HCT116 (cell line): Measurements from ENCODE around the gene CYP26B1.

Experiments used
- CEBPB ChIP-seq: IDR thresholded peaks from 2 replicates; pipeline ENCODE4 v1.6.1; 2012; ENCODE audit warnings: low read depth
- CTCF ChIP-seq, 3 experiments: fragments of 200-600 bp in 1 of 3; sonication (generic) in 1 of 3; IDR thresholded peaks in 2 of 3; conservative IDR thresholded peaks in 1 of 3; 2 replicates each; pipeline ENCODE4 v1.5.1; 2012 to 2017; ENCODE audit warnings: low read depth in 2 of 3, low read length in 2 of 3, antibody characterized with exemption in 1 of 3, borderline replicate concordance in 1 of 3, control low read depth in 1 of 3, mild to moderate bottlenecking in 1 of 3, mixed read lengths in 1 of 3, mixed run types in 1 of 3, moderate library complexity in 1 of 3; ENCODE audit not compliant: insufficient read depth in 1 of 3
- EGR1 ChIP-seq: IDR thresholded peaks from 2 replicates; pipeline ENCODE4 v1.6.1; 2012; ENCODE audit warnings: low read depth
- MAX ChIP-seq: IDR thresholded peaks from 2 replicates; pipeline ENCODE4 v1.6.1; 2012
- POLR2A ChIP-seq: IDR thresholded peaks from 2 replicates; pipeline ENCODE4 v1.7.0; 2011; ENCODE audit warnings: borderline replicate concordance; ENCODE audit not compliant: insufficient read depth, insufficient read length; ENCODE audit errors: extremely low read depth
- POLR2AphosphoS5 ChIP-seq: IDR thresholded peaks from 2 replicates; pipeline ENCODE4 v1.6.1; 2011; ENCODE audit warnings: mild to moderate bottlenecking, low read depth, low read length, moderate library complexity
- REST ChIP-seq: IDR thresholded peaks from 2 replicates; pipeline ENCODE4 v1.6.1; 2012; ENCODE audit warnings: low read depth

- TF ChIP-seq POLR2A = no peak
- no peak for TF ChIP-seq POLR2AphosphoS5
- TF ChIP-seq CTCF (IDR thresholded peaks at IDR 0.05 in 2 of 3, conservative IDR thresholded peaks at IDR 0.05 in 1 of 3; ENCODE audit: borderline replicate concordance in 1 of 3, insufficient read depth in 1 of 3, low read depth in 2 of 3, low read length in 2 of 3) = no peak
- TF ChIP-seq EGR1 = no peak
- no peak for TF ChIP-seq MAX
- TF ChIP-seq REST = no peak
- TF ChIP-seq CEBPB = no peak
Observed at GRCh38 chr2:72129681-72130340, 17.9 kb downstream of the CYP26B1 start.
